ENCODE data around the gene BOD1L2.

The BOD1L2 gene

DNA sequence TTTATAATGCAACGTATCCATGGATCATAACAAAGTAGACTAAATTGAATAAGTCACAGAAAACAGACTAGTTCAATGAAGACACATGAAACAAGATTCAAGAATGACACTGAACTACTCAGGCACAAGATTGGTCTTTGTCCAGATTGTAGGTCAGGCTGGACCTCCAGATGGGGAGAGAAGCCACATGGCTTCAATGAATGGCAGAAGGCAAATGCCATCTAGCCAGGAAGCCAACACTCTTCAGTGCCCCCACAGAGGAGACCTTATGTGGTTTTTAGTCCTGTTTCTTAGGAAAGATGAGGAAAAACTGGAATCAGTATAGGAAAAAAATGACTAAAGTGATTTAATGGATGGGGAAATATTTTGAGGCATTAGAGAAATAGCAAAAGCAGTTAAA lies 43.1 kb downstream of the BOD1L2 start:
- no peak for DNase-seq (ENCODE audit: low read depth in 1 of 2, low spot score in 1 of 2)
- TF ChIP-seq SPI1 (IDR thresholded peaks at IDR 0.05; ENCODE audit: borderline replicate concordance, low read depth) (no peak), REST (IDR thresholded peaks at IDR 0.05; ENCODE audit: insufficient replicate concordance, low read depth) (no peak), GABPA (IDR thresholded peaks at IDR 0.05; ENCODE audit: low read depth) (no peak), POLR2AphosphoS5 (IDR thresholded peaks at IDR 0.05; ENCODE audit: low read depth) (no peak)
- TF ChIP-seq, protein P1, sequence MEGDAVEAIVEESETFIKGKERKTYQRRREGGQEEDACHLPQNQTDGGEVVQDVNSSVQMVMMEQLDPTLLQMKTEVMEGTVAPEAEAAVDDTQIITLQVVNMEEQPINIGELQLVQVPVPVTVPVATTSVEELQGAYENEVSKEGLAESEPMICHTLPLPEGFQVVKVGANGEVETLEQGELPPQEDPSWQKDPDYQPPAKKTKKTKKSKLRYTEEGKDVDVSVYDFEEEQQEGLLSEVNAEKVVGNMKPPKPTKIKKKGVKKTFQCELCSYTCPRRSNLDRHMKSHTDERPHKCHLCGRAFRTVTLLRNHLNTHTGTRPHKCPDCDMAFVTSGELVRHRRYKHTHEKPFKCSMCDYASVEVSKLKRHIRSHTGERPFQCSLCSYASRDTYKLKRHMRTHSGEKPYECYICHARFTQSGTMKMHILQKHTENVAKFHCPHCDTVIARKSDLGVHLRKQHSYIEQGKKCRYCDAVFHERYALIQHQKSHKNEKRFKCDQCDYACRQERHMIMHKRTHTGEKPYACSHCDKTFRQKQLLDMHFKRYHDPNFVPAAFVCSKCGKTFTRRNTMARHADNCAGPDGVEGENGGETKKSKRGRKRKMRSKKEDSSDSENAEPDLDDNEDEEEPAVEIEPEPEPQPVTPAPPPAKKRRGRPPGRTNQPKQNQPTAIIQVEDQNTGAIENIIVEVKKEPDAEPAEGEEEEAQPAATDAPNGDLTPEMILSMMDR (IDR thresholded peaks at IDR 0.05; ENCODE audit: insufficient read depth, low read length): no peak
- Histone ChIP-seq H3K27ac (replicated peaks) (no peak overlapping the region), H3K27me3 (ENCODE audit: insufficient read depth, poor library complexity, severe bottlenecking) (peaks cover 19% of the 10 kb centered on the region), H3K4me3 (replicated peaks; ENCODE audit: insufficient read depth, low read length) (no peak overlapping the region)

DNA sequence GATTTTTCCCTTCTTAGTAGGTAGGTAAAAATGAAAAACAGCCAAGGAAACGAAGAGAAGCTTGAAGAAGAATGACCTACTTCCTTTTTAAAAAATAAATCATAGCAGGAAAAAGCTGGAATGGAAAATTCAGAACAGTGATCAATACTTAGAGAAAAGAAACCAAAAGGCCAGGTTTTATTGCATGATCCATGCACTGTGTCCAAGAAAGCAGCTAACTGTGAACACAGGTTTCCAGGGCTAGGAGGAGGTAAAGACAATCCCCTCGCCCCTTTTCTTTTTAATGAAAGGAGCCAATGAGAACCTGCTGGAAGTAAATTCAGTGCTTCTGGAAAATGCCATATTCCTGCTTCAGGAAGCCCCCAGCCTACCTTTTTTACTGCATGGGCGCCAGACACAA lies 47.2 kb downstream of the BOD1L2 start:
- no peak for TF ChIP-seq GABPA (IDR thresholded peaks at IDR 0.05; ENCODE audit: low read depth)
- TF ChIP-seq SPI1 (IDR thresholded peaks at IDR 0.05; ENCODE audit: borderline replicate concordance, low read depth): no peak
- no peak overlapping the region for H3K4me3 ChIP-seq (replicated peaks; ENCODE audit: insufficient read depth, low read length)
- no peak overlapping the region for H3K27ac ChIP-seq (replicated peaks)
- DNase-seq (ENCODE audit: low read depth in 1 of 2, low spot score in 1 of 2): no peak
- H3K27me3 ChIP-seq (ENCODE audit: insufficient read depth, poor library complexity, severe bottlenecking): peaks cover 15% of the 10 kb centered on the region

GRCh38 chr18:57194622-57195021 lies 47.7 kb downstream of the BOD1L2 start:
- Histone ChIP-seq H3K4me3 (replicated peaks; ENCODE audit: insufficient read depth, low read length) (no peak overlapping the region), H3K27ac (replicated peaks) (no peak overlapping the region), H3K27me3 (ENCODE audit: insufficient read depth, poor library complexity, severe bottlenecking) (peaks cover 9% of the 10 kb centered on the region)
- no peak for TF ChIP-seq POLR2AphosphoS5 (IDR thresholded peaks at IDR 0.05; ENCODE audit: low read depth)
- TF ChIP-seq, protein P1 (IDR thresholded peaks at IDR 0.05; ENCODE audit: insufficient read depth, low read length): no peak
- TF ChIP-seq SPI1 (IDR thresholded peaks at IDR 0.05; ENCODE audit: borderline replicate concordance, low read depth): no peak
- no peak for TF ChIP-seq GABPA (IDR thresholded peaks at IDR 0.05; ENCODE audit: low read depth)
- no peak for TF ChIP-seq REST (IDR thresholded peaks at IDR 0.05; ENCODE audit: insufficient replicate concordance, low read depth)
- no peak for DNase-seq (ENCODE audit: low read depth in 1 of 2, low spot score in 1 of 2)

GRCh38 chr18:57195341-57195740 lies 48.5 kb downstream of the BOD1L2 start:
- Histone ChIP-seq H3K4me3 (replicated peaks; ENCODE audit: insufficient read depth, low read length) (no peak overlapping the region), H3K27ac (replicated peaks) (no peak overlapping the region), H3K27me3 (ENCODE audit: insufficient read depth, poor library complexity, severe bottlenecking) (peaks cover 7% of the 10 kb centered on the region)
- TF ChIP-seq REST (IDR thresholded peaks at IDR 0.05; ENCODE audit: insufficient replicate concordance, low read depth) (no peak), POLR2AphosphoS5 (IDR thresholded peaks at IDR 0.05; ENCODE audit: low read depth) (no peak), SPI1 (IDR thresholded peaks at IDR 0.05; ENCODE audit: borderline replicate concordance, low read depth) (no peak), GABPA (IDR thresholded peaks at IDR 0.05; ENCODE audit: low read depth) (no peak)
- TF ChIP-seq, protein P1 (IDR thresholded peaks at IDR 0.05; ENCODE audit: insufficient read depth, low read length): no peak
- DNase-seq (ENCODE audit: low read depth in 1 of 2, low spot score in 1 of 2): no peak

Data from HL-60 (cell line).